ENCODE measurements around the gene HRH1.
"Not testable (repeated sequence)": the region's sequence is repeated elsewhere in the genome, so short reads cannot be mapped to it uniquely, and the experiment has no call there.

Gene HRH1

DNA sequence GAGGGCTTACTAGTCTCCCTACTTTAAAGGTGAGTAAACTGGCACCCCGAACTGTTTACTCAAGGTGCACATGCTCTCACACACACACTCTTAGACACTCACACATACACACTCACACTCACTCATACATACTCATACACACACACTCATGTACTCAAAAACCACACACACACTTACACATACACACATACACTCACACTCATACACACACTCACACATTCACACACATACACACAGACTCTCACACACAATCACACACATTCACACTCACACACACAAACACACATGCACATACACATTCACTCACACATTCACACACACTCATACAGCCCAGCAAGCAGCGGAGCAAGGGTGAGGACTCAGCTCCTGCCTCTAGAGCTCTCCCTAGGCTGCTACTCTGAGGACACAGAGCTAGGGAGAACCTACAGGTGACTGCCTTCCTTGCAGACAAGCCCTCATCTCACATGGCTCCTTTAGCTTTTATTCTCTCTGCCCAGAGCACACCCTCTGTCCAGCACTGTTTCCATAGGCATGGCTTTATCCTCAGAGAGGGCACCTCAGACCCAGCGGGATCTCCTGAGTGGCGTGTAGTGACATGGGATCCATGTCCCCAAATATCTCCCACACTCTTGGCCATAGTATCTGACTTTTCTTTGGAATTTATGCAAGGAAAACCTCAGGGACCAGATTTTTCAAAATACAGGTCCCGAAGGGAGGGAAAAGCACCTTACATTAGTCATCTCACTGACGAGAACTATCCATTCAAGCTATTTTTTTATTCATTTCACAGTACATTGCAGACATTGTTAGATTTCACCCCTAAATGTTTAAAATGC, 91.8 kb downstream of the HRH1 start:
- no peak for DNase-seq

DNA sequence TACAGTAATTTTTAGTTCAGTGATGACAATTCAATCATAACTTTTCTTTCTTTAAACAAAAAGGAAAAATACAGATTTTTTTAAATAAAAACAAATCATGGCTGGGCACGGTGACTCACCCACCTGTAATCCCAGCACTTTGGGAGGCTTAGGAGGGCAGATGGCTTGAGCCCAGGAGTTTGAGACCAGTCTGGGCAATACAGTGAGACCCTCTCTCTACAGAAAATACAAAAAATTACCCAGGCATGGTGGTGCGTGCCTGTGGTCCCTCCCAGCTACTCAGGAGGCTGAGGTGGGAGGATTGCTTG, 92.3 kb downstream of the HRH1 start:
- DNase-seq: no peak

DNA sequence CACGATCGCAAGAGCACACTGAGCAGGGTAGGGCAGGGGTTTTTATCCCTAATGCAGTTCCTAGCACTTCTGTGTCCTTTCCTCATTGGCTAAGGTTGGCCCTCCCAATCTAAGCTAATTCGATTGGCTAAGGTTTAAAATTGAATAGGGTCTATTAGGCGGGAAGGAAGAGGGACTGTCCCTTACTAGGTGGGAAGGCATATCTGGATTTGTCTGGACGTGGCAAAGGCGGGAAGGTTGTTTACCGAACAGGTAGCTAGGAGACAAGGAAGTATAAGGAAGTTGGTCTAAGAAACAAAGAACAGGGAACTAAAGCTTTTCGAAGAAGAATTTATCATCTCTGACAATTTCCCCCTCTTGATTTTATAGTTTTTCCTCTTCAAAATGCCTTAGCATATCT, 93.1 kb downstream of the HRH1 start:
- no peak for DNase-seq

DNA sequence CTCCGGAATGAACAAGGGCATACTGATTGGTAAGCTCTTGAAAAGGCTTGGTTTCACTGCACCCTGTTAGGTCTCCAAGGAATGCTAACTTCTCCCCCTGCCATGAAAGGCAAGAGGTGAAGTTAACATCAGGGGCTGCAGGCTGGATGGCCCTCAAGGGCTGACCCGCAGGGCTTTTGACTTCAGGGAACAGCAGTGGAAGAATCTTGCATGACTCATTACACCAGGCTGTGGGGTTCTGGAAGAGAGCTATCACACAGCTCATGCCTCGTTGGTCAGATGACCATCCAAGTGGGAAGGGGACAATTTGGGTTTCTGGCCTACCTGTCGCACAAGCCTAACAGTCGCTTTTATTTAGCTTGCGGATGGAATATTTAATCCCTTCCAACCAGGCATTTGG, 94.3 kb downstream of the HRH1 start:
- no peak for DNase-seq

DNA sequence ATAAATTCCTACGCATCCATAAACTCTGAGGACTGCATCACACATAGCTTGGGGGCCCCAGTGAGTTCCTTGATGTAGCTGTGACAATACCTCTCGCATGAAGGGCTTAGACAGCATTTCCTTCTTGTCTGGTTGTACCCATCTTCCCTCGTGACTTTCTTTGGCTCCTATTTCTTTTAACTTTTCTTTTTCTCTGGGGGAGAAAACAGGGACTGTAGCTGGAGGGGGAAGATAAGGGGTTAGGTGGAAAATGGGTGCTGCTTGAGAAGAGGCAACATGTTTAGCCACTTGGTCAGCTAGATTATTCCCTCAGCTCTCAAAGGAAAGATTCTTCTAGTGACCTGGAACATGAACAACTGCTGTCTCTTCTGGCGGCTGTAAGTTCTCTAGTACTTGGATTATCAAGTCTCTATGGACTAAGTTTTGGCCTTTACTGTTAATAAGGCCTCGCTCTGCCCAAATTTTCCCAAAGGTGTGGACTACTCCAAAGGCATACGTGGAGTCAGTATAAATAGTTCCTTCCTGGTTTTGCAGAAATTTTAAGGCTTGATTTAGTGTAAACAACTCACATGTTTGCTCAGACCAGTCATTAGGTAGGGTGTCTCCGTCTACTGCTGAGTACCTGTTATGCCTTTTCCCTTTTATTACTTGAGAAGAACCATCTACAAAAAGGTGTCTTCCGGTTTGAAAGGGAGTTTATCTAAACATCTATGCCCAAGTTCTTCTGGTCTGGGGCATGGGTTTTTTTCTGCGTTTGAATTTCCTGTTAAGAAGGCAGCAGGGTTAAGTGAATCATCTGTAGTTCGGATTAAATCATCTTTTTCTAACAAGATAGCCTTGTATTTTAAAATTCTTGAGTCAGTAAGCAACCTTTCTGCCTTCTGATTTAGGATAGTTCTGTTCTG, 96.9 kb downstream of the HRH1 start:
- peak; percentile 39 for DNase-seq

DNA sequence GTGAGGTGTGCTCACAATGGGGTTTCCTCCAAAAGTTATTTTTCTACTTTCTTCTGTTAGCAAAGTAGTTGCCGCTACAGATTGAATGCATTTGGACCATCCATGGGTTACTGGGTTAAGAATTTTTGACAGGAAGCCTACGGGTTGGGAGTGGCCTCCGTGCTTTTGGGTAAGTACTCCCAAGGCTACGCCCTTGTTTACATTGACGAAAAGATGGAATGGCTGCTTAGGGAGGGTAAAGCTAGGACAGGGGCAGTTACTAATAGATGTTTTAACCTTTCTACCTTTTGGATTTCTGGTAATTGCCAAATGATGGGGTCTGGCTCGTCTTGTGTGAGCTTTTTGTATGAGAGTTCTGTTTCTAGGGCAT, 97.5 kb downstream of the HRH1 start:
- DNase-seq: no peak

DNA sequence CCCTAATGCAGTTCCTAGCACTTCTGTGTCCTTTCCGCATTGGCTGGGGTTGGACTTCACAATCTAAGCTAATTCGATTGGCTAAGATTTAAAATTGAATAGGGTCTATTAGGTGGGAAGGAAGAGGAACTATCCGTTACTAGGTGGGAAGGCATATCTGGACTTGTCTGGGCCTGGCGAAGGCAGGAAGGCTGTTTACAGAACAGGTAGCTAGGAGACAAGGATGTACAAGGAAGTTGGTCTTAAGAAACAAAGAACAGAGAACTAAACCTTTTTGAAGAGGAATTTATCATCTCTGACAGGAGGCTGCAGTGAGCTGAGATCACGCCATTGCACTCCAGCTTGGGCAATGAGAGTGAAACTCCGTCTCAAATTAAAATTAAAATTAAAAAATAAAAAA, 100.6 kb downstream of the HRH1 start:
- DNase-seq: no peak

DNA sequence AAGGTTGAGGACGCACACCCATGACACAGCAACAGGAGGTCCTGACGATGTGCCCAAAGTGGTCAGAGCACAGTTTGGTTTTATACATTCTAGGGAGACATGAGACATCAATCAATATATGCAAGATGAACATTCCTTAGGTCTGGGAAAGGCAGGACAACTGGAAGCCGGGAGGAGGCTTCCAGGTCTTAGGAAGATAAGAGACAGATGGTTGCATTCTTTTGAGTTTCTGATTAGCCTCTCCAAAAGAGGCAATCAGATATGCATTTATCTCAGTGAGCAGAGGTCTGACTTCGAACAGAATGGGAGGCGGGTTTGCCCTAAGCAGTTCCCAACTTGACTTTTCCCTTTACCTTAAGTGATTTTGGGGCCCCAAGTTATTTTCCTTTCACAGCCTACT, 101.2 kb downstream of the HRH1 start:
- not testable (repeated sequence) for DNase-seq

DNA sequence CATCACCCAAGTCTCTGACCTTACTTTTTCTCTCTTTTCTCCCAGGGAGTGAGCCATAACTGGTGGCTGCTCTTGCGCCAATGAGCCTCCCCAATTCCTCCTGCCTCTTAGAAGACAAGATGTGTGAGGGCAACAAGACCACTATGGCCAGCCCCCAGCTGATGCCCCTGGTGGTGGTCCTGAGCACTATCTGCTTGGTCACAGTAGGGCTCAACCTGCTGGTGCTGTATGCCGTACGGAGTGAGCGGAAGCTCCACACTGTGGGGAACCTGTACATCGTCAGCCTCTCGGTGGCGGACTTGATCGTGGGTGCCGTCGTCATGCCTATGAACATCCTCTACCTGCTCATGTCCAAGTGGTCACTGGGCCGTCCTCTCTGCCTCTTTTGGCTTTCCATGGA, 104.7 kb downstream of the HRH1 start:
- DNase-seq: no peak

DNA sequence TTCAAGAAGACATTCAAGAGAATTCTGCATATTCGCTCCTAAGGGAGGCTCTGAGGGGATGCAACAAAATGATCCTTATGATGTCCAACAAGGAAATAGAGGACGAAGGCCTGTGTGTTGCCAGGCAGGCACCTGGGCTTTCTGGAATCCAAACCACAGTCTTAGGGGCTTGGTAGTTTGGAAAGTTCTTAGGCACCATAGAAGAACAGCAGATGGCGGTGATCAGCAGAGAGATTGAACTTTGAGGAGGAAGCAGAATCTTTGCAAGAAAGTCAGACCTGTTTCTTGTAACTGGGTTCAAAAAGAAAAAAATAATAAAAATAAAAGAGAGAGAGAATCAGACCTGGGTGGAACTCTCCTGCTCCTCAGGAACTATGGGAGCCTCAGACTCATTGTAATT, 106.2 kb downstream of the HRH1 start:
- no peak for DNase-seq

DNA sequence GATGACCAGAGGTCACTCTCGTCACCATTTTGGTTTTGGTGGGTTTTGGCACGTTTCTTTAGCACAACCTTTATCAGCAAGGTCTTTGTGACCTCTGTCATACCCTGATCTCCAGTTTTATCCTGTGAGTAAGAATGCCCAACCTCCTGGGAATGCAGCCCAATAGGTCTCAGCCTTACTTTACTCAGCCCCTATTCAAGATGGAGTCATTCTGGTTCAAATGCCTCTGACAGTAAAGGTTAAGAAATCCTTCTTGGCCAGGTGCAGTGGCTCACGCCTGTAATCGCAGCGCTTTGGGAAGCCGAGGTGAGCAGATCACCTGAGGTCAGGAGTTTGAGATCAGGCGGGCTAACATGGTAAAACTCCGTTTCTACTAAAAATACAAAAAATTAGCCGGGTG, 114.7 kb downstream of the HRH1 start:
- DNase-seq: no peak

DNA sequence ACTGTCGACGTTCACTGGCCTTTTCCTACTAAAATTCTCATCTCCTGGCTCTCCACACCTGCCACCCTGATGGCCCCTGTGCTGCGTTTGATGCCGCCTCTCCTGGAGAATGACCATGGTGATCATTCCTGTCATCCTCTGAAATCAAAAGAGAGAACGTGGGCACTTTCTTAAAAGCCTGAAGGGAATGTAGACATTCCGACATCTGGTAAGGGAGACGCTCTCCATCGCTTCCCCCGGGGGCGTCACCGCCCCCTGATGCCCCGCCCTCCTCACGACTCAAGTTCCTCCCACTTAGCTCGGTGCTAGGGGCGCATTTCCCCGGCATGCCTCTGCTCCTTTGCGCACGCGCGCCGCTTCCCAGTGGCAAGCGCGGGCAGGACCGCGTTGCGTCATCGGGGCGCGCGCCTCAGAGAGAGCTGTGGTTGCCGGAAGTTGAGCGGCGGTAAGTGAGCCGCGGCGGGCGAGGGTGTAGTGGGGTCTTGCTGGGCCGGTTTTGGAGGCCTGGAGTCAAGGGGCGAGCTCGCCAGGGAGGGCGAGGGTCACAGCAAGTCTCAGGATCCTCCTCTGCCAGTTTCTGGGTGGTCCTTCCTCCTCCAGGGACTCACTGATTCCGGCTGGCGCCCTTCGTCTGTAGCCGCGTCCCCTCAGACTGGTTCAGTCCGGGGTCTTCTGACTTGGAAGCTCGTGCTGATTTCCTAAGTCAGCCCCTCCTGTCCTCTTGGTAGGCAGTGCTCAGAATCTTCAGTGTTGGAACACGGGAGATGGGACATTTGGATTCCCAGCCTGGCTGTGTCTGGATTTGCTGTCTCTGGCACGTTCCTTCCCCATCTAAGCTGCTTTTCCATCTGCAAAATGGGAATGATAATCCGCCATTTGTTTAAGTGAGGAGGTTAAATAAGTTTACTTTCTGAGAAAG, 118.0 kb downstream of the HRH1 start, which contains the start of gene ATG7:
Gene ATG7, plus strand, starts transcription at position 412 of the 919 bp plus-strand sequence. CDS start 26,299 bp downstream, outside the sequence.
- peak; percentile 98 for DNase-seq

DNA sequence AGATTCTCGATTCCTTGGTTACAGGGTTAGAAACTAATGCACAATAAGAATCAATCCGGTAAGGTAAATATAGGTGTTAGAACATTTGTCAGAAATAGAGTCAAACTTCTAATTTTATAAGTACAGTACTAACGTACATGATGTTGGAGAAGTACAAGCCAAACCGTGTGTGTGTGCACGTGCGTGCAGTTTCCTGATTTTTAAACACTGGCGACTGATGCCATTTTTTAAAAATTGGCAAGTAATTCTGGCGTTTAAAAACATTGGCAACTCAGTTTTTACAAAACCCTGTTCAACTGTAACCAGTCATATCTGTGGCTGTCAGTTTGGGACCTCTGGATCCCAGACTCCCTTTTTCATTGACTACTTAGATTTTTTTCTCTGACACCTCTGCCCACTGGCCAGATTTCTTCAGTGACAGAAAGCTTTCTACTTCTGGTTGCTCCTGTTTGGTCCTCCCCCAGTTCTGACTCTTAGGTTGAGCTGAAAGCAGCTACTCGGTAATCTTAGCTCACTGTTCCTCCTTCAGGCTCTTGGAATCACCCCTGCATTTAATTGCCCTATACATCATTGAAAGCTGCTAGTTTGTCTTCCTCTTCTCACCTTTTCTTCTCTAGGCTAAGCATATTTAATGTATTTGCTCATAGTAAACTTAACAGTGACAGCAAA, 118.7 kb downstream of the HRH1 start:
- no peak for DNase-seq

DNA sequence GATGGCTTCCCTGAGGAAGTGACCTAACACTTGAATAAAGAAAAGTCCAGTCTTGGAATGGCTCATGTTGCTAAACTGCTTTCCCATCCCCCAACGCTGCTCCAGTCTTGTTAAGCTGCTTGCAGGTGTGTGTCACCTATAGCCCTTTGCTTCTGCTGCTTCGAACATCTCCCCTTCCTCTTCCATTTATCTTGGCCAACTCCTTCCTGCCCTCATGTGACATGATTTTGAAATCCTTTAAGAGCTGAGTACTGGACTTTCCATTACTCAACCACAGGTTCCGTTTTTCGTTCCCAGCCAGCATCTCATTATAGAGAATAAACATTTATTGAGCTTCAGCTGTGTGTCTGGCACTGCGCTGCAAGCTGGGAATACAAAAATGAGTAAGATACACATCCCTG, 119.6 kb downstream of the HRH1 start:
- DNase-seq: no peak

DNA sequence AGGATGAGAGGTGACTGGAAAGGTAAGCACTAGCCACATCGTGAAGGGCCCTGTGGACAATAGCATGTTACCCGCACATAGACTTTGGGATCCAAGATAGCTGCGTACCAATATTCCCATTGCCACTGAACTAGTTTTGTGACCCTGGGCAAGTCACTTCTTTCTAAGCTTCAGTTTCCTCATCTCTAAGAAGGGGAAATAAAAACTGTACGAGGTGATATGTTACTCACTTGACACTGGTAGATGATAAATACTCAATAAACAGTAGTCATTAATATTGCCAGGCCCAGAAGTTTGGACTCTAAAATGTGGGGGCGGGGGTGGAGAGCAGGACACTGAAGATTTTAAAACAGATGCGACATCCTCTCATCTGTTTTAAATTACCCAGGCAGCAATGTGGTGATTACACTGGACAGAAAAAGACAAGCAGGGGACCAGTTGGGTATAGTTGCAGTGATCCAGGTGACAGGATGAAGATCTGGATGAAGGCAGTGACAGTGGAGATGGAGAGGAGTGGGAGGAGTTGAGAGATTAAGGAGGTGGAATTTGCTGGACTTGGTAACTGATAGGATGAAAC, 120.4 kb downstream of the HRH1 start:
- DNase-seq: no peak

DNA sequence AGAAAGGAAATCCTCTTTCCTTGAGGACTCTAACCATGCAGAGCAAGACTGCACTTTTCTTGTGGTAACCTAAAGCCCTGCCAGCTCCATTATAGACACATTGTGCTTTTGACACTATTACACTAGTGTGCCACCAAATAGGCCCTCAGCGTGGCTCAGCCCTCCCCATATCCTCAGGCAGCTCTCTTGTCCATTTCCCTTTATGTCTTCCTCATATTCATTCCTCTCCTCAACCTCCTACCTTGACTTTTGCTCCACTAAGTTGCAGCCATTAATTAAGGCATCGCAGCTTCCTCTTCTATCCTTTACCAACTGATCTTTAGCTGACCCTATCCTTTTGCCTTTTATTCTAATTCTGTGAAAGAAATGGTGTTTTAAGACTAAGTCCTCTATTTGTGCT, 121.6 kb downstream of the HRH1 start:
- DNase-seq: no peak

DNA sequence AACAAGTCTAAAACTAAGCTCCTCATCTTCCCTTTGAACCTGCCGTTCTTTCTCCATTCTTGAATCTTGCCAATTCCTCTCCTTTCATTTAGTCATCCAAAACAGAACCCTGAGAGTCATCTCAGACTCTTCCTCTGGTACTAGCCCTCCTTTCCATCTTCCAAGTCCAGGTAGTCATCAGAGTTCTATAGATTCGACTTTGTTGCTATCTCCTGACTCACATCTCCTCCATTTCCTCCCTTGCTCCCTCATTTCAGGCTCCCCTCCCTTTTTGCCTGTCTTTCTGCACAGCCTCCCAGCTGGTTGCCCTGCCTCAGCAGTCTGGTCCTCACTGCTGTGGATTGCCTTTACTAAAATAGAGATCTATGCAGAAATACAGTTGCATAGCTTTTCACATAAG, 122.6 kb downstream of the HRH1 start:
- DNase-seq: no peak

DNA sequence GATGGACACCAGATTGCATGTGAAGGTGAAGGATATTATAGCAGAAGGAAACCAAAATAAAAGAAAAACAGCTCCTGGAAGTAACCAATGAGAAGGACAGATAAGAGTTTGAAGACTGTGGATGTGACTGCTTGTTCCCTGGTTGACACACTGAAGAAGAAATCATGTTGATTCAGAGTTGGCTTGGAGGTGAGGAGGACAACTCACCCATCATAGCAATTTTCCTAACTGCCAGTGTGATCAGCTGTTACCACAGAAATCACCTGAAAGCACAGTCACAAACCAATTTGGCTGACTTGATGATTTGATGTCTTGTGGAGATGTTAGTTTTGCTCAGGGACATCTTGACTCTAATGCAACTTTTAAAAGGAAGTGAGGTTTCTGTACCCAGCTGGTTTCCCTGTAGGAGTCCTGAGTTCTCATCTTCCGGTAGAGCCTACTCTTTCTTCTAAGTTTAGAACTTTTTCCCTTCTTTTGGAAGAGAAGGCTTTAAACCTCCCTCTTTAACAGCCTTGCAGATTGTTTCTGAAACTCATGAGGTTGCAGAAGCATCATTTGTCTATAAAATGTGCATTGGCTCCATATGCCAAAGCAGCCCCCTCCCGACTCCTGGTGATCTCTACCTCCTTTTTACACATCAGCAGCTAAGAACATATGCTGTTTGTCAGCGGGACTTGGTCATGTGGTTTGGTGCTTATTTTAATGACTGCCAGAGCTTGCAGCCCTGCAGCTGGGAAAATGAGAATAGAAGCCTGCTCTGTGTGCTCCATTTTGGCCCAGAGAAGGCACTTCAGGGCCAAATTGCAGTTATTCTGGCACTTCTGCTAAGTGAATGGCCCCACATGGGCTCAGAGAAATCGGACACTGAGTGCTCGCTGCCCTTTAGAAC, 128.2 kb downstream of the HRH1 start:
- DNase-seq: peak; percentile 28

DNA sequence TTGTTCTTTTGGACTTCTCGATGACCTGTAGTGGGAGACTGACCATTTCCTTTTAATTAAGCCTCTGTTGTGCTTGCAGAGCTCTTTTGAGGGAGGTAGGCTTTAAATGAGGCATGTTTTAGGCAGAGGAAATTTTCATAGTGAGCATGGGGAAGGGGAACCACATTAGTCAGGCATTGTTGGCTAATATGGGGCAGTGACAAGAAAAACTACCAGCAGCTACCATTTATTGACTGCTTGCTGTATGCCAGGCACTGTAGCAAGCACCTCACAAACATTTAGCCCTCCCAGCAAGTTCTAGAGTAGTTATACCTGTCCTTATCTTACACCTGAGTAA, 128.8 kb downstream of the HRH1 start:
- no peak for DNase-seq

DNA sequence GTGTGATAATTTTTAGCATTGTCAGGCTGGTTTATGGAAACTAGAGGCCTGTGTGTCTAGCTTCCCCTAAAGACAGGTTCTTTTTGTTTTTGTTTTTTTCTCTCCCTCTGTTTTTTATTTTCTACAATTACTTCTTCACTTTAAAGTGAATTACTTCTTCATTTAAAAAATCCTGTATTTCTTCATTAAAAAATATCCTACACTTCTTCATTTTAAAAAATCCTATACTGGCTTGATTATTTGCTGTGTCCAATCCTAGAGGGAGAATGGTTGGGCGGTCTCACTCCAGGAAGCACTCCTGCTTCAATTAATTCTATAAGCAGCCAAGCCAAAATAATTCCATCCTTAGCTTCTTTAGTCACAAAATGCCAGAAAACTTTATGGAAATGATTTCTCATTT, 129.7 kb downstream of the HRH1 start:
- DNase-seq: no peak

DNA sequence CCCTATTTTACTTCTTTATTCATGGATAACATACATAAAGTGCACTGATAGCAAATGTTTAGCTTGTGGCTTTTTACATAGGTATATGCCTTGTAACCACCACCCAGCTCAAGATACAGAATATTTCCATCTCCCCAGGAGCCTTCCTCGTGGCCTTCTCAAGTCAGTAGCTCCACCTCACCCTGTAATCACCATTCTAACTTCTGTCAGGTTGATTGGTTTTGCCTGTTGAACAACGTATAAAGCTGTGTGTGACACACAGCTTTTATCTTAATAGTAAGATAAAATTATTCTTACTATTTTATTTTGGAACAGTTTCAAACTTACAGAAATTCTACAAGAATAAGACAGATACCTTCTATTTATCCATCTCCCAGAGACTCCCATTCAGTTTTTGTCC, 131.2 kb downstream of the HRH1 start:
- no peak for DNase-seq

Measured in activated CD4-positive, alpha-beta T cell treated with anti-CD3 and anti-CD28 coated beads, Interleukin-2, Interleukin-6, amounts not matched to agents 100 ng/mL and 50 ng/mL, durations not matched to agents 16 hours and 8 hours (primary cell).